IMR-90 (cell line): Measurements from ENCODE around the gene RELL1. TPM values are rescaled to one million over a fixed set of nuclear protein-coding genes. Genes with fewer than 3 reads are reported as not detected.

Experiments
- ATAC-seq: fragments of 200-7000 bp; cut with Tn5 transposase; 2 replicates; pipeline ENCODE4 v1.9.1; 2020; ENCODE audit warnings: low read depth, mild to moderate bottlenecking, moderate library complexity
- BruUV-seq: library from RNA; stranded (reverse); fragments of 400-500 nt; replicated peaks from 2 replicates; lab custom pipeline; 2021; lab: Mats Ljungman, UMichigan
- CTCF ChIA-PET: fragments of 300-600 bp; formaldehyde crosslinking; extraction: SDS; loops from one replicate; lab custom pipeline; 2021; ENCODE audit warnings: antibody characterized with exemption; lab: Yijun Ruan, JAX
- POLR2A ChIA-PET: fragments of 300-600 bp; sonication (Branson Sonifier 250); formaldehyde crosslinking; loops from one replicate; lab custom pipeline; 2022; ENCODE audit warnings: antibody characterized with exemption; ENCODE audit not compliant: unreplicated experiment; lab: Charles Lee
- DNase-seq: peaks from one replicate; pipeline ENCODE4 v3.0.0; 2013
- H2AFZ ChIP-seq: replicated peaks from 2 replicates; pipeline ENCODE3; 2013; ENCODE audit warnings: low read length, mild to moderate bottlenecking; ENCODE audit not compliant: poor library complexity
- H2AK5ac ChIP-seq: 2 replicates; pipeline ENCODE4 v1.6.1; 2013; ENCODE audit warnings: low read depth, low read length, inconsistent platforms
- H2AK9ac ChIP-seq: replicated peaks from 2 replicates; pipeline ENCODE3; 2013; ENCODE audit warnings: mild to moderate bottlenecking, low read depth, low read length, moderate library complexity; ENCODE audit not compliant: poor library complexity
- H2BK120ac ChIP-seq: 2 replicates; pipeline ENCODE4 v1.6.1; 2013; ENCODE audit warnings: low read depth, low read length, inconsistent platforms
- H2BK15ac ChIP-seq: 3 replicates; pipeline ENCODE4 v1.6.1; 2013; ENCODE audit warnings: low read depth, low read length, inconsistent platforms
- H2BK20ac ChIP-seq: 2 replicates; pipeline ENCODE4 v1.6.1; 2013; ENCODE audit warnings: low read depth, mild to moderate bottlenecking, inconsistent platforms, low read length, moderate library complexity
- H2BK5ac ChIP-seq: 2 replicates; pipeline ENCODE4 v1.6.1; 2013; ENCODE audit warnings: mild to moderate bottlenecking, low read depth, low read length, inconsistent platforms; ENCODE audit not compliant: poor library complexity, severe bottlenecking
- H3K14ac ChIP-seq: replicated peaks from 2 replicates; pipeline ENCODE4 v1.6.1; 2013; ENCODE audit warnings: low read depth, low read length, inconsistent platforms
- H3K18ac ChIP-seq: 2 replicates; pipeline ENCODE4 v1.6.1; 2013; ENCODE audit warnings: low read depth, low read length, control low read depth
- H3K23ac ChIP-seq: 2 replicates; pipeline ENCODE4 v1.6.1; 2013; ENCODE audit warnings: low read depth, low read length, inconsistent platforms
- H3K27ac ChIP-seq: 2 replicates; pipeline ENCODE4 v1.5.1; 2013; ENCODE audit warnings: mild to moderate bottlenecking, control low read depth, low read length; ENCODE audit not compliant: insufficient read depth
- H3K27me3 ChIP-seq: 2 replicates; pipeline ENCODE4 v1.6.1; 2013; ENCODE audit warnings: low read length; ENCODE audit not compliant: control insufficient read depth, insufficient read depth
- H3K36me3 ChIP-seq: 2 replicates; pipeline ENCODE4 v1.6.1; 2013; ENCODE audit warnings: low read length, mixed read lengths; ENCODE audit not compliant: control insufficient read depth, insufficient read depth
- H3K4ac ChIP-seq: 2 replicates; pipeline ENCODE4 v1.6.1; 2013; ENCODE audit warnings: low read depth, low read length, inconsistent platforms
- H3K4me1 ChIP-seq: 2 replicates; pipeline ENCODE4 v1.6.1; 2013; ENCODE audit warnings: low read length, mixed read lengths; ENCODE audit not compliant: control insufficient read depth, insufficient read depth
- H3K4me2 ChIP-seq: 2 replicates; pipeline ENCODE4 v1.6.1; 2013; ENCODE audit warnings: low read depth, mild to moderate bottlenecking, control low read depth, low read length, moderate library complexity
- H3K4me3 ChIP-seq: 2 replicates; pipeline ENCODE4 v1.5.1; 2013; ENCODE audit warnings: low read depth, mild to moderate bottlenecking, control low read depth, low read length, moderate library complexity; ENCODE audit not compliant: insufficient read depth
- H3K56ac ChIP-seq: 2 replicates; pipeline ENCODE4 v1.6.1; 2013; ENCODE audit warnings: low read length, inconsistent platforms; ENCODE audit not compliant: insufficient read depth; ENCODE audit errors: extremely low read depth
- H3K79me1 ChIP-seq, 2 experiments: 2 replicates each; pipeline ENCODE4 v1.6.1; 2013; ENCODE audit warnings: low read length in 2 of 2, inconsistent platforms in 1 of 2, low read depth in 1 of 2
- H3K9ac ChIP-seq: 2 replicates; pipeline ENCODE4 v1.6.1; 2013; ENCODE audit warnings: low read depth, low read length, control low read depth
- H3K9me1 ChIP-seq: 2 replicates; pipeline ENCODE4 v1.6.1; 2013; ENCODE audit warnings: low read length, inconsistent platforms; ENCODE audit not compliant: insufficient read depth
- H3K9me3 ChIP-seq: 2 replicates; pipeline ENCODE4 v1.6.1; 2013; ENCODE audit warnings: low read length; ENCODE audit not compliant: control insufficient read depth, insufficient read depth
- H4K20me1 ChIP-seq: 2 replicates; pipeline ENCODE4 v1.6.1; 2013; ENCODE audit warnings: low read length, inconsistent platforms; ENCODE audit not compliant: insufficient read depth
- H4K5ac ChIP-seq: 2 replicates; pipeline ENCODE4 v1.6.1; 2013; ENCODE audit warnings: mild to moderate bottlenecking, low read depth, low read length, control low read depth
- H4K8ac ChIP-seq, 2 experiments: 2 replicates each; pipeline ENCODE4 v1.6.1; 2013; ENCODE audit warnings: low read depth in 2 of 2, low read length in 2 of 2, control low read depth in 1 of 2, inconsistent platforms in 1 of 2
- H4K91ac ChIP-seq: 2 replicates; pipeline ENCODE4 v1.6.1; 2013; ENCODE audit warnings: low read depth, low read length, inconsistent platforms; ENCODE audit not compliant: insufficient read depth
- BHLHE40 ChIP-seq: fragments of 150-350 bp; IDR thresholded peaks from 2 replicates; pipeline ENCODE4 v1.6.1; 2016; ENCODE audit warnings: mild to moderate bottlenecking, low read depth, low read length
- CEBPB ChIP-seq: IDR thresholded peaks from 2 replicates; pipeline ENCODE4 v1.6.1; 2012; ENCODE audit warnings: low read depth, low read length, improper control_type of control experiment
- CHD1 ChIP-seq: IDR thresholded peaks from 2 replicates; pipeline ENCODE4 v1.6.1; 2012; ENCODE audit warnings: low read depth, low read length, improper control_type of control experiment
- FOS ChIP-seq: fragments of 150-350 bp; IDR thresholded peaks from 2 replicates; pipeline ENCODE4 v1.6.1; 2016; ENCODE audit warnings: low read depth, low read length
- MAFK ChIP-seq: IDR thresholded peaks from 2 replicates; pipeline ENCODE4 v1.6.1; 2012; ENCODE audit warnings: low read depth, low read length, improper control_type of control experiment
- MAZ ChIP-seq: IDR thresholded peaks from 2 replicates; pipeline ENCODE4 v1.6.1; 2012; ENCODE audit warnings: low read depth, mild to moderate bottlenecking, low read length, improper control_type of control experiment, moderate library complexity, borderline replicate concordance
- MXI1 ChIP-seq: IDR thresholded peaks from 2 replicates; pipeline ENCODE4 v1.6.1; 2012; ENCODE audit warnings: low read depth, mild to moderate bottlenecking, low read length, moderate library complexity, borderline replicate concordance
- NFE2L2 ChIP-seq: fragments of 150-350 bp; IDR thresholded peaks from 2 replicates; pipeline ENCODE4 v1.6.1; 2016; ENCODE audit warnings: low read depth, mild to moderate bottlenecking, low read length
- POLR2A ChIP-seq: IDR thresholded peaks from 2 replicates; pipeline ENCODE4 v1.6.1; 2012; ENCODE audit warnings: mild to moderate bottlenecking, low read depth, low read length
- RCOR1 ChIP-seq: IDR thresholded peaks from 2 replicates; pipeline ENCODE4 v1.6.1; 2012; ENCODE audit warnings: mild to moderate bottlenecking, low read length, improper control_type of control experiment; ENCODE audit not compliant: insufficient replicate concordance
- RFX5 ChIP-seq: IDR thresholded peaks from 2 replicates; pipeline ENCODE4 v1.8.0; 2012; ENCODE audit warnings: low read depth, mild to moderate bottlenecking, low read length, moderate library complexity
- SMC3 ChIP-seq: fragments of 150-350 bp; IDR thresholded peaks from 2 replicates; pipeline ENCODE4 v1.6.1; 2016; ENCODE audit warnings: low read depth, mild to moderate bottlenecking, antibody characterized with exemption, low read length, moderate library complexity
- WGBS, 2 experiments: methylation state at CpG; one replicate each; pipeline versions ENCODE4 v1.1.5 to v1.1.7; 2013; ENCODE audit warnings: missing lambda C conversion rate in 2 of 2; ENCODE audit not compliant: insufficient read length in 1 of 2; ENCODE audit errors: extremely low coverage in 2 of 2; 5-methylcytosine and 5-hydroxymethylcytosine counted together
- dilution Hi-C: fragments of 300-500 bp; cut with HindIII; formaldehyde crosslinking; loops from one replicate; pipeline ENCODE4 v1.14.3; 2018; ENCODE audit warnings: low sequenced_read_pairs; ENCODE audit not compliant: unreplicated experiment
- in situ Hi-C: fragments of 300-500 bp; cut with MboI; formaldehyde crosslinking; loops from 3 replicates; pipeline ENCODE4 v1.14.3; 2019; ENCODE audit warnings: low sequenced_read_pairs, inconsistent platforms, mixed read lengths
- intact Hi-C: fragments of 100-400 bp; cut with micrococcal nuclease; formaldehyde crosslinking; loops from 2 replicates; pipeline ENCODE4 v1.10.0; 2022
- polyA plus RNA-seq, 3 experiments: library from polyadenylated mRNA; depleted of rRNA; stranded (reverse); fragments of >200 nt; gene quantifications; 2 replicates each; pipeline ENCODE4 v1.2.3, GENCODE V29; 2012; ENCODE audit warnings: low replicate concordance in 1 of 3
- total RNA-seq: library from RNA; depleted of rRNA; stranded (reverse); fragments of >200 nt; gene quantifications from 2 replicates; pipeline ENCODE4 v1.2.3, GENCODE V29; 2012
- TF ChIP-seq, protein P1 (sequence below): conservative IDR thresholded peaks from 2 replicates; pipeline ENCODE4 v1.5.1; 2012; ENCODE audit warnings: mild to moderate bottlenecking, low read depth, low read length, improper control_type of control experiment
- TF ChIP-seq, protein P2 (sequence below): fragments of 150-350 bp; IDR thresholded peaks from 2 replicates; pipeline ENCODE4 v1.6.1; 2016; ENCODE audit warnings: low read depth, mild to moderate bottlenecking, low read length, moderate library complexity, borderline replicate concordance
- TF ChIP-seq, protein P3 (sequence below): fragments of 150-350 bp; IDR thresholded peaks from 2 replicates; pipeline ENCODE4 v1.6.1; 2017; ENCODE audit warnings: mild to moderate bottlenecking, antibody characterized with exemption, low read length, low read depth

RELL1 gene
- total and polyA plus RNA-seq, 2 of the 4 experiments (the other 2 are of a cell fraction): 6.8 to 39.6 TPM

DNA sequence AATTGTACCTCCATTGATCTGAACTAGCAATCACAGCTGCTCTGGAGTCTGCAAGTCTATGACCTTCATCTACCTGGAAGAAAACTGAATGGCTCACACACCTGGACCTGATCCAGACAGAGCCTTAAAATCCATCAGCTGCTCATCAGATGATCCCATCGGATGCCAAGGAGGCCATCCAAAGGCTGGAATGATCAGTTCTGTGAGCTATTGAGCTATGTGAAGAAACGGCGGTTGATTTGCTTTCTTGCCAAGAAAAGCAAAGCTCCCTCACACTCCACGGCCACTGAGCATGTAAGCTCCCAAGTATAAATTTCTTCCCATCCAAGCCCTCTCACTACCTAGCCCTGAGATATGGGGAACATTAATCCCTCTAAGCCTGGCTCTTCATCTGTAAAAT lies 63.1 kb downstream of the RELL1 start:
- Histone ChIP-seq H2AK5ac (no peak overlapping the region), H3K9me1 (no peaks in the 10 kb centered on the region), H2BK5ac (no peak overlapping the region), H3K56ac (no peak overlapping the region), H4K5ac (no peak overlapping the region), H3K14ac (no peak overlapping the region), H3K4me2 (no peak overlapping the region), H3K79me1 (peaks cover 0 to 5% of the 10 kb centered on the region in 2 experiments; a peak in 2 of 4 replicates), H3K18ac (no peak overlapping the region), H2AFZ (no peak overlapping the region), H3K27ac (no peak overlapping the region), H2BK15ac (no peak overlapping the region), H3K23ac (no peak overlapping the region), H3K9ac (no peak overlapping the region), H3K4me1 (no peaks in the 10 kb centered on the region), H3K4ac (no peak overlapping the region), H3K4me3 (no peak overlapping the region), H2BK120ac (no peak overlapping the region), H3K9me3 (no peaks in the 10 kb centered on the region), H3K27me3 (no peaks in the 10 kb centered on the region), H3K36me3 (no peaks in the 10 kb centered on the region), H2BK20ac (no peak overlapping the region), H4K20me1 (no peaks in the 10 kb centered on the region), H2AK9ac (no peak overlapping the region), H4K91ac (no peak overlapping the region), H4K8ac (no peak overlapping the region)
- dilution Hi-C loops: no loop called here
- TF ChIP-seq MAFK: no peak
- no peak for TF ChIP-seq POLR2A
- no peak for TF ChIP-seq CHD1
- no peak for TF ChIP-seq MXI1
- TF ChIP-seq, protein P1, sequence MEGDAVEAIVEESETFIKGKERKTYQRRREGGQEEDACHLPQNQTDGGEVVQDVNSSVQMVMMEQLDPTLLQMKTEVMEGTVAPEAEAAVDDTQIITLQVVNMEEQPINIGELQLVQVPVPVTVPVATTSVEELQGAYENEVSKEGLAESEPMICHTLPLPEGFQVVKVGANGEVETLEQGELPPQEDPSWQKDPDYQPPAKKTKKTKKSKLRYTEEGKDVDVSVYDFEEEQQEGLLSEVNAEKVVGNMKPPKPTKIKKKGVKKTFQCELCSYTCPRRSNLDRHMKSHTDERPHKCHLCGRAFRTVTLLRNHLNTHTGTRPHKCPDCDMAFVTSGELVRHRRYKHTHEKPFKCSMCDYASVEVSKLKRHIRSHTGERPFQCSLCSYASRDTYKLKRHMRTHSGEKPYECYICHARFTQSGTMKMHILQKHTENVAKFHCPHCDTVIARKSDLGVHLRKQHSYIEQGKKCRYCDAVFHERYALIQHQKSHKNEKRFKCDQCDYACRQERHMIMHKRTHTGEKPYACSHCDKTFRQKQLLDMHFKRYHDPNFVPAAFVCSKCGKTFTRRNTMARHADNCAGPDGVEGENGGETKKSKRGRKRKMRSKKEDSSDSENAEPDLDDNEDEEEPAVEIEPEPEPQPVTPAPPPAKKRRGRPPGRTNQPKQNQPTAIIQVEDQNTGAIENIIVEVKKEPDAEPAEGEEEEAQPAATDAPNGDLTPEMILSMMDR: no peak
- no peak for TF ChIP-seq FOS
- TF ChIP-seq RFX5: no peak
- no peak for TF ChIP-seq RCOR1
- TF ChIP-seq SMC3: no peak
- no peak for TF ChIP-seq NFE2L2
- no peak for TF ChIP-seq CEBPB
- TF ChIP-seq BHLHE40: no peak
- TF ChIP-seq MAZ: no peak
- TF ChIP-seq, protein P2, sequence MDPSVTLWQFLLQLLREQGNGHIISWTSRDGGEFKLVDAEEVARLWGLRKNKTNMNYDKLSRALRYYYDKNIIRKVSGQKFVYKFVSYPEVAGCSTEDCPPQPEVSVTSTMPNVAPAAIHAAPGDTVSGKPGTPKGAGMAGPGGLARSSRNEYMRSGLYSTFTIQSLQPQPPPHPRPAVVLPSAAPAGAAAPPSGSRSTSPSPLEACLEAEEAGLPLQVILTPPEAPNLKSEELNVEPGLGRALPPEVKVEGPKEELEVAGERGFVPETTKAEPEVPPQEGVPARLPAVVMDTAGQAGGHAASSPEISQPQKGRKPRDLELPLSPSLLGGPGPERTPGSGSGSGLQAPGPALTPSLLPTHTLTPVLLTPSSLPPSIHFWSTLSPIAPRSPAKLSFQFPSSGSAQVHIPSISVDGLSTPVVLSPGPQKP: no peak
- TF ChIP-seq, protein P3, sequence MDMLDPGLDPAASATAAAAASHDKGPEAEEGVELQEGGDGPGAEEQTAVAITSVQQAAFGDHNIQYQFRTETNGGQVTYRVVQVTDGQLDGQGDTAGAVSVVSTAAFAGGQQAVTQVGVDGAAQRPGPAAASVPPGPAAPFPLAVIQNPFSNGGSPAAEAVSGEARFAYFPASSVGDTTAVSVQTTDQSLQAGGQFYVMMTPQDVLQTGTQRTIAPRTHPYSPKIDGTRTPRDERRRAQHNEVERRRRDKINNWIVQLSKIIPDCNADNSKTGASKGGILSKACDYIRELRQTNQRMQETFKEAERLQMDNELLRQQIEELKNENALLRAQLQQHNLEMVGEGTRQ: no peak
- intact Hi-C loops: no loop called here
- ATAC-seq (no peak), DNase-seq (no peak)
- POLR2A ChIA-PET: no interaction called here
- WGBS, 2 experiments: no CpG with 5 or more reads among the region's 4 CpGs
- no TSS peak for BruUV-seq
- in situ Hi-C loops: no loop called here
- CTCF ChIA-PET: interaction anchor here (1.1 kb wide), 1 partner anchor 21 kb away, joined by 4 read pairs; no protein-coding TSS in a partner anchor
